T-helper 9 cell (primary cell): ENCODE measurements around the gene PCDHGB6.
"Not testable (repeated sequence)": the region's sequence is repeated elsewhere in the genome, so short reads cannot be mapped to it uniquely, and the experiment has no call there.

Experiments
- DNase-seq: peaks from one replicate; pipeline ENCODE4 v3.0.0-alpha.2; 2020

Gene PCDHGB6

GRCh38 chr5:141389153-141390042 is 18.4 kb upstream of the PCDHGB6 start:
- DNase-seq: no peak

- no peak for DNase-seq
These were observed 15.2 kb upstream of the PCDHGB6 start, which contains the start of gene PCDHGA8 for GRCh38 chr5:141392429-141393198. TSS of gene PCDHGA8 (plus strand) at chr5:141392633. CDS start at chr5:141392814, 181 bp downstream.

- no peak for DNase-seq
These were observed 14.6 kb upstream of the PCDHGB6 start for GRCh38 chr5:141393267-141393666.

GRCh38 chr5:141394401-141395187 is 13.2 kb upstream of the PCDHGB6 start:
- not testable (repeated sequence) for DNase-seq

- not testable (repeated sequence) for DNase-seq
These were observed 9.9 kb upstream of the PCDHGB6 start, which contains the start of gene PCDHGB5 for GRCh38 chr5:141397756-141398551. TSS of gene PCDHGB5 (plus strand) at chr5:141397947. CDS start at chr5:141398128, 181 bp downstream.

GRCh38 chr5:141398608-141399007 is 9.2 kb upstream of the PCDHGB6 start:
- no peak for DNase-seq

GRCh38 chr5:141399555-141400258 is 8.1 kb upstream of the PCDHGB6 start:
- no peak for DNase-seq

GRCh38 chr5:141402553-141403243 is 5.1 kb upstream of the PCDHGB6 start, which contains the start of gene PCDHGA9:
TSS of gene PCDHGA9 (plus strand) at chr5:141402778. CDS start at chr5:141402953, 175 bp downstream.
- DNase-seq: no peak

GRCh38 chr5:141403387-141403786 is 4.4 kb upstream of the PCDHGB6 start:
- DNase-seq: no peak

- DNase-seq: no peak
These were observed 1.9 kb downstream of the PCDHGB6 start for GRCh38 chr5:141409598-141410306.

GRCh38 chr5:141411575-141411974 is 3.8 kb downstream of the PCDHGB6 start:
- no peak for DNase-seq

- peak; percentile 30 for DNase-seq
These were observed 5.2 kb downstream of the PCDHGB6 start, which contains the start of gene PCDHGA10 for GRCh38 chr5:141412854-141413539. TSS of gene PCDHGA10 (plus strand) at chr5:141412987. CDS start at chr5:141413176, 189 bp downstream.

- no peak for DNase-seq
These were observed 5.8 kb downstream of the PCDHGB6 start for GRCh38 chr5:141413540-141414069.

- DNase-seq: not testable (repeated sequence)
These were observed 6.9 kb downstream of the PCDHGB6 start for GRCh38 chr5:141414548-141415274.

GRCh38 chr5:141415275-141415618 is 7.4 kb downstream of the PCDHGB6 start:
- not testable (repeated sequence) for DNase-seq

GRCh38 chr5:141417494-141418172 is 9.8 kb downstream of the PCDHGB6 start, which contains the start of gene PCDHGB7:
TSS of gene PCDHGB7 (plus strand) at chr5:141417677. CDS start at chr5:141417860, 183 bp downstream.
- not testable (repeated sequence) for DNase-seq
